SK-N-SH treated with all-trans-retinoic acid at 6 μM for 48 hours (cell line): ENCODE results near the gene PRKG1.

Experiments used
- ARNTL ChIP-seq: fragments of 450-650 bp; formaldehyde crosslinking; IDR thresholded peaks from 2 replicates; pipeline ENCODE4 v1.5.0; 2020; ENCODE audit warnings: low read depth, mild to moderate bottlenecking, moderate library complexity, borderline replicate concordance
- BACH2 ChIP-seq: fragments of 250-450 bp; sonication (Bioruptor Pico); IDR thresholded peaks from 2 replicates; pipeline ENCODE4 v1.9.0; 2021; ENCODE audit warnings: mild to moderate bottlenecking, borderline replicate concordance
- CREB5 ChIP-seq: fragments of 250-450 bp; sonication (Bioruptor Pico); IDR thresholded peaks from 2 replicates; pipeline ENCODE4 v1.5.1; 2020; ENCODE audit warnings: low read depth, mild to moderate bottlenecking, moderate library complexity
- CSDC2 ChIP-seq: fragments of 250-450 bp; sonication (Bioruptor Pico); IDR thresholded peaks from 2 replicates; pipeline ENCODE4 v1.5.0; 2020; ENCODE audit warnings: mild to moderate bottlenecking, moderate library complexity
- GLIS3 ChIP-seq: fragments of 250-450 bp; sonication (Bioruptor Pico); IDR thresholded peaks from 2 replicates; pipeline ENCODE4 v1.5.0; 2020; ENCODE audit warnings: mild to moderate bottlenecking, moderate library complexity
- PATZ1 ChIP-seq: fragments of 250-450 bp; sonication (Bioruptor Pico); IDR thresholded peaks from 2 replicates; pipeline ENCODE4 v1.8.0; 2020; ENCODE audit warnings: mild to moderate bottlenecking, moderate library complexity, borderline replicate concordance
- RARB ChIP-seq: fragments of 250-450 bp; sonication (Bioruptor Pico); IDR thresholded peaks from 2 replicates; pipeline ENCODE4 v1.8.0; 2021; ENCODE audit warnings: mild to moderate bottlenecking, moderate library complexity
- TOX ChIP-seq: fragments of 250-450 bp; sonication (Bioruptor Pico); IDR thresholded peaks from 2 replicates; pipeline ENCODE4 v1.8.0; 2021; ENCODE audit warnings: mild to moderate bottlenecking, moderate library complexity, borderline replicate concordance
- ZFP3 ChIP-seq: fragments of 250-450 bp; sonication (Bioruptor Pico); IDR thresholded peaks from 2 replicates; pipeline ENCODE4 v1.5.0; 2020; ENCODE audit warnings: mild to moderate bottlenecking, moderate library complexity
- ZNF565 ChIP-seq: fragments of 450-650 bp; formaldehyde crosslinking; conservative IDR thresholded peaks from 2 replicates; pipeline ENCODE4 v1.5.0; 2020; ENCODE audit warnings: low read depth, mild to moderate bottlenecking, moderate library complexity
- ZNF70 ChIP-seq: fragments of 450-650 bp; formaldehyde crosslinking; IDR thresholded peaks from 2 replicates; pipeline ENCODE4 v1.5.0; 2020; ENCODE audit warnings: mild to moderate bottlenecking, moderate library complexity

- TF ChIP-seq ZNF70 (no peak), TOX (CRISPR knock-in tag) (no peak), BACH2 (no peak), GLIS3 (no peak), CSDC2 (CRISPR knock-in tag) (no peak), ARNTL (CRISPR knock-in tag) (no peak), CREB5 (CRISPR knock-in tag) (no peak), ZNF565 (CRISPR knock-in tag) (no peak), ZFP3 (no peak), PATZ1 (CRISPR knock-in tag) (no peak), RARB (no peak)
These were observed 890.3 kb downstream of the PRKG1 start for GRCh38 chr10:51964630-51965029.
